NCI-H1105 treated with DMSO at 0.1 percent for 48 hours (cell line): Measurements from ENCODE around the gene ELFN2.

Experiments
- DNase-seq: peaks from one replicate; lab custom pipeline; 2025; lab: John Stamatoyannopoulos, UW

The ELFN2 gene

DNA sequence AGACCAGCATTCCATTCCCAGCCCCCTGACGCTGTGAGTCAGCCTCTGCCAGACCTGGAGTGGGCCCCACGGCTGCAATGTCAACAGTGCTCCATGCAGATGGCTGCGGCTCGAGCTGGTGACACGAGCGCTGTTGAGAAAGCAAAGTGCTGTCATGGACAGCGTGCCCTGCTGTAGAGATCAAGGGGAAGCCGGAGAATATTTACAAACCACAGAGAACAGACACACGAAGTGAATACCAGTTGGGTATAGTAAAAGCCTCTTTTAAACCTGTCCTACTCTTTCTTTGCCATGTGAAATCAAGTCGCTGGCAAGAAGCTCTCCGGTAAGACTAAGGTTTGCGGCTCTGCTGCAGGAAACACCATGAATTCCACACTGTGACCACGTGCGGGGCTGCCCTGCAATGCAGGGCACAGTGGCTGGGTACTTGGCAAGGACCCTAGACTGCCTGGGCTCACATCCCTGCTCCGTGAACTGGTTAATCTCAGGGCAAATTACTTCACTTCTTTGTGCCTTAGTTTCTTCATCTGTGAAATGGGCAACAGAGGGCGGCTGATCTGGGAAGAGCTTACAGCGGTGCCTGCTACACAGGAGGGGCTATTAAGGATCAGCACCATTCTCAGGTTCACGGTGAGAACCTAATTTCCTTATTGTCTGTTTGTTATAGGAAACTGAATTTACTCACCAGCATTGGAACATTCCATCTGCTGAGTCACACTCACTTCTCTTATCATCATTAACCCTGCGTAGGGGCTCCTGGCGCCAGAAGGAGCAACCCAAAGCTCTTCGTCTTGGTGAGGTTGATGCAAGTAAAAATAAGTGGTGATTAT is 27.8 kb upstream of the ELFN2 start:
- DNase-seq, result no peak

DNA sequence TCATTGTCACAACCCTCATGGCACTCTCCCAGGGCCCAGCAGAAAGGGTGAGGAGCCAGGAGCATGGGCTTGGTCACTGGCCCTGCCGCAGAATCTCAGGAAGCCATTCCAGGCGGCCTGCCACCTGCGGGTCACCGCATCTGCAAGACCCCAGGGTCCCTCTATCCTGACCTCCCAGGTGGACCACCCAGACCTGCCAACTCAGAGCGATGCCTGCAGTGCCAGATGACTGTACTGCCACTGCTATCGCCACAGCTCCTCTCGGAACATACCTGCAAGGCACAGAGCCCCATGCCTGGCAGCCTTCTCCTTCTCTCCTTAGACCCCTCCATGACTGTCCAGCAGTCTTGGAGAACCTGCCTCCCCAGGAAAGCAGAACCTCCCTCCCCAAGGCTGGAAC is 26.4 kb upstream of the ELFN2 start:
- no peak for DNase-seq

DNA sequence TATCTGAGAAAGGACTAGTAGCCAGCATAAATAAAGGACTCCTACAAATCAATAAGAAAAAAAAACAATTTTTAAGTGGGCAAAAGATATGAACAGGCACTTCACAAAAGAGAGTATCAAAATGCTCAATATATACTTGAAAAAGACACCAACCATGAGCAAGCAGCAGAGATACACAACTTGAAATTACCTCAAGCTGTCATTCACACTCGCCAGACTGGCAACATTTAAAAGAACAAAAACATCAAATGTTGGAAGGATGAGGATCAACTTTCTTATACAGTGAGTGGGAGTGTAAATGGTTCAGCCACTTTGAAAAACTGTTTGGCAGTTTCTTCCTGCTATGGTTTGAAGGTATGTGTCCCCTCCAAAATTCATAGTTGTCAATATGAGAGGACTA is 23.9 kb upstream of the ELFN2 start:
- DNase-seq, result no peak

DNA sequence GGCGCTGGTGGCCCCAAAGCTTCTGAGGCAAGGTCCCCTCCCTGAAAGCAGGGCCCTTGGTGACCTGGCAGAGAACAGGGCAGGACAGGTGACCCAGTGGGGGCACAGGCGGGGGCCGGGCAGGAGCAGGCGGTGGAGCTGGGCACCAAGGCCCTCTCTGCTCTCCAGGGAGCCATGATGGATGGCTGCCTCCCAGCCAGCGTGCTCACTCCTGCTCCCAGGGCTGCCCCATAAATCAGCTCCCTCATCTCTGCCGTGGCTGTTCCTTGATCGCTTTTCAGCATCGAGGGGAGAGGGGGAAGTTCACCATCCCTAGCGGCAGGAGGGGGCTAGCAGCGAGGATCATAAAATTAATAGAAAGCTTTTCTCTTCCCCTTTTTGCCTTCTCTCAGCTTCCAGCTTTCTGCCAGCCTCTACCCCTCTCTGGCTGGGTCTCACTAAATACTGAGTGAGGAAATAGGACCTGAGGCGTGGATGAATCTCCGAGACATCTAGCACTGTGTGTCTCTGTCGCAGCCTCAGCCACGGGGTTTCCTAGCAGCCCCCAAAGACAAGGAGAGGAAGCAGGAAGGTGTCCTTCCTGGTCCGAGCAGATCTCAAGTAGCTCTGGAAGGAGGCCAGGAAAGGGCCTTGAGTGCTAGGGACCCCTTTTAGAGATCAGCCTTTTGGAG is 22.2 kb upstream of the ELFN2 start:
- no peak for DNase-seq

DNA sequence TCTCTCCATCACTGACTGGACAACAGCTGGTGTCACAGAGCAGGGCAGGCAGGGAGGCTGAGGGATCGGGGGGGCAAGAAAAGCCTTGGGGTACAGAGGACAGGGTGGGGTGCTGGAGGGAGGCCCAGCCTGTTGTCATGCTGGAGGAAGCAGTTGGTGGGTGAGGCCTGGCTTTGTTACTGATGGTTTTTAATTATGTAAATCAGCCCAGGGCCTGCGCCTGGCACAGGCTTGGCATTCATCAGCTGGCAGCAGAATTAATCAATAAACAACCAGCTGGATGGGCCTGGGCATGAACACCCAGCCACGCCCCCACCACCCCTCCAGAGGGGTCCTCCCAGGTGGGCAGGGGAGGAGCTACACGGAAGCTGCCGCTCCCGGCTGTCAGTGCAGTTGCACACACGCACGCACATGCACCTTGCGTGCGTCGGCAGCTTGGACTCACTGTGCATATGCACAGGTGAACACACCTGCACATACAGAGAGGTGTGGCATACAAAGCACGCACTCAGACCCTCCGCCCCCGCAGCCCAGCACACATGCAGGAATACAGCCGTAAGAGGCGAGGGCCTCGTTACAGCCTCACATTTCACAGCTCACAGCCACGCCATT is 21.3 kb upstream of the ELFN2 start:
- peak; percentile 87 for DNase-seq

DNA sequence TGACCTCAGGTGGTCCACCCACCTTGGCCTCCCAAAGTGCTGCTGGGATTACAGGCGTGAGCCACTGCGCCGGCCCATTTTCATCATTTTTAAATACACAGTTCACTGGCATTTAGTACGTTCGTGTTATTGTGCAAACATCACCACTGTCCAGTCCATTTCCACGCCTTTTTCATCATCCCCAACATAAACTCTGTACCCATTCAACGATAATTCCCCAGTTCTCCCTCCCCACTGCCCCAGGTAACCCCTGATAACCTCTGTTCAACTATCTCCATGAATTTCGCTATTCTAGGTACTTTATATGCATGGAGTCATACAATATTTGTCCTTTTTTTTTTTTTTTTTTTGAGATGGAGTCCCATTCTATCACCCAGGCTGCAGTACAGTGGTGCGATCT is 18.2 kb upstream of the ELFN2 start:
- DNase-seq, result no peak

DNA sequence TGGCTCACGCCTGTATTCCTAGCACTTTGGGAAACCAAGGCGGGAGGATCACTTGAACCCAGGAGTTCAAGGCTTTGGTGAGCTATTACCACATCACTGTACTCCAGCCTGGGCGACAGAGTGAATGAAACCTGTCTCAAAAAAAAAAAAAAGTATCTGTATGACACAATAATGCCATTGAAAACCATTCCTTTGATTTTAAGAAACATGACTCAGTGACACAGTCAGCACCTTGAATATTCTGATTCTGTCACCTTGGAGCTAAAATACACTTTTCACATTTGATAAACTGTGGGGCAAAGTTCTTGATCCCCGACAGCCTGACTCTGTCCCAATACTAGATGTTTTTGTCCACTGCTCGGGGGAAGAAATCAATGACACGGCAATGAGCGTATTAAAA is 16.7 kb upstream of the ELFN2 start:
- no peak for DNase-seq

DNA sequence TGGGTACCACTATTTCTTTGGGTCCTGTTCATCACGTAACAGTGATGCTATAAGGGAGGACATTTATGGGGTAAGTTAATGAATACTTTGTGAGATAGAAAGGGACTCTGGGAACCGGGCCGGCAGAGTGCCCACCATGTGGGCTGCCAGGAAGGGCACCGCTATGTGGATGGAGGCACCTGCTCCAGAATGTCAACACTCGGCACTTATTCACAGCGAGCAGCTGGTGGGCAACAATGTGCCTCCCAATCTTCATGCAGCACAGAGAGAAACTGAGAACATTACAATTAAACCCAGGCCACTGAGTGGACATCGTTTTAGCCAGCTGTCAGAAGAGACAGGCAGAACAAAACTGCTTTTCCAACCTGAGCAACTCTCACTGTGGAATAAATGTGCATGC is 15.8 kb upstream of the ELFN2 start:
- no peak for DNase-seq

DNA sequence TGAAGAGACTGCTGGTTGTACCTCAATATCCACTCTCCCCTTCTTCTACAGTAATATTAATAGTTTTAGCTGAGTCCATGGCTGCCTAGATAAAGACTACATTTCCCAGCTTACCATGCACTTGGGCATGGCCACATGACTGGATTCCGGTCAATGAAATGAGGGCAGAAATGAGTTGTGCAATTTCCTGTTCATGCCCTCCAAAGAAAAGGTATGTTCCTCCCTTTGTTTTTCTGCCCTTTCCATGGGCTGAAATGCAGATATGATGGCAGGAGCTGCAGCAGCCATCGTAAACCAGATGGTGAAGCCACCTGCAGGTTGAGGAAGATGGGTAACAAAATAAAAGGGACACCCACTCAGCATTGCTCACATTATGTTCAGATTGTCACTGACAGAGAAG is 15.3 kb upstream of the ELFN2 start:
- no peak for DNase-seq

DNA sequence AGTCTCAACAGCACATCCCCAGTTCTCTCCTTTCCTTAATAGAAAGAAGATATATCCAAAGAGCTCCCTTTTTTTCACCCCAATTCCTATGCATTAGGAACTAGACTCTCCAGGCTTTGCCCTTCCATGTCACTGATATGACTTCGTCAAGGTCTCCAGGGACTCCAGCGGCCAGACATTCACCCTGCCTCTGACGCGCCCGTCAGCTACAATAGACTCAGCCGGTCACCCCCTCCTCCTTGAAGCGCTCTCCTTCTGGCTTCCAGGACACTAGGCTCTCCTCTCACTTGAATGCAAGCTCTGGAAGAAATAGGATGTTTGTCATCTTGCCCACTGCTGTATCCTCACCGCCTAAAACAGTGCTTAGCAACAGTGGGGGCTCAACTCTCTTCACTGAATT is 14.9 kb upstream of the ELFN2 start:
- DNase-seq, result no peak

DNA sequence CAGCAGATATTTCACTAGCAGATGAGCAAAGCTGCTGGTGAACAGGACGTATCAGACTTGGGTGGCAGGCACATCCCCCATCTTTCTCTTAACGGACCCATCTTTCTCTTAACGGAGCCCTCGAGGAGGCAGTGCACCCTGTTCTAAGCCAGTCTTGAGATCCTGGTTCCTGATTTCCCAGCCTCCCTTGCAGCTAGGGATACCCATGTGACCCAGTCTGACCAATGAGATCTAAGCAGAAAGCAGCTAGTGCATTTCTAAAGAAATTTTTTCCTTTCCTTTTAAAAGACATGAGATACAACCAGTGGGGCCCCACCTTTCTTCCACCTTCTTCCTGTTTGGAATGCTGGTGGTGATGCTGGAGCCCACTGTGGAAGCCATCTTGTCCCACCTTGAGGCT is 13.6 kb upstream of the ELFN2 start:
- DNase-seq, result no peak

DNA sequence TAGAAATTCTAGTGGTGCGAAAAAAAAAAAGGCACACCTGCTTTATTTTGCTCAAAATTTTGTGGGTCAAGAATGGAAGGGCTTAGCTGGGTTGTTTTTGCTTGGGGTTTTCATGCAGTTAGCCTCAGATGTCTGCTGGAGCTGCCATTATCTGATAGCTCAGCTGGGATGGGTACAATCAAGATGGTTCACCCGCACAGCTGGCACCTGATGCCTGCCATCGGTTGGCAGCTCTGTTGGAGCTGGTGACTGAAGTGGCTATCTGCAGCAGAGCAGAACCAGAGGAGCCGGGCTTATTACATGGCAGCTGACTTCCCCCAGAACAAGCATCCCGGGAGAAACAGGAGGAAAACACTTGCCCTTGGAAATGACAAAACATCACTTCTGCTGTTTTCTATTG is 12.1 kb upstream of the ELFN2 start:
- no peak for DNase-seq

DNA sequence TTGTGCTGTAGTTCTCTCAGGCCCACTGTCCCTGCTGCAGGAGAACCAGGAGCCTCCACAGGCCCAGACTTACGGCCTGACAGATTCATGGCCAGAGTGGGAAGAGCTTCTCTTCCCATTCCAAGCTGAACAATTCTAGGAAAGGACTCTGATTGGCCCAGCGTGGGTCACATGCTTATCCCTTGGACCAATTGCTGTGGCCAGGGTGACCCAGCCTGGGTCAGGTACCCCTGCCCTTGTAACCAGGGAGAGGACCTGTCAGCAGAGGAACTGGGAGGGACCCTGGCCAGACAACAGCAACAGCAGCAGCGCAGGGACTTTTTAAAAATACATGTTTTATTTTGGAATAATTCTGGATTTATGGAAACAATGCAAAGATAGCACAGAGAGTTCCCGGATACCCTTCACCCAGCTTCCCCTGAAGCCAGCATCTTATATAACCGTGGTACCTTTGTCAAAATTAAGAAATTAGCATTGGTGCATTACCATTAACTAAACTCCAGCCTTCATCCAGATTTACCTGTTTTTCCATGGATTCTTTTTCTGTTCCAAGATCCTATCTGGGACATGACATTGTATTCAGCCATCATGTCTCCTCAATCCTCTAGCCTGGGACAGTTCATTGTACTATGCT is 8.8 kb upstream of the ELFN2 start:
- DNase-seq, result no peak

DNA sequence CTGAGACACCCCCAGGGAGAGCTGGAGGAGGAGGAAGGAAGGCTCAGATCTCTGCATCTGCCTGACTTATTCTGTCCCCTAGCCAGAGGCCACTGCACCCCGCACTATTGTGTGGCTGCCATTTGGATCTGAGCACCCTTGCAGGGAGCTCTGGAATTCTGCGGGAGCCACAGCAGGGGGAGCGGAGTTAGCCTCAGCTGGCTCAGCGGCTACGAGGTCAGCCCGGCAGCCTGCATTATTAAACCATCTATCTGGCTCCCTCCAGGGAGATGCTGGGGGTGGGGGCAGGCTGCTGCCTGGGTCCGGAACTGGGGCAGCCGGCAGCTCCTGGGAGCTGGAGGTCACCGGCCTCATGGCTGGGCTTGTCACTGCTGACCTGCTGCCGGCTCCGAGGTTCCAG is 6.5 kb upstream of the ELFN2 start:
- DNase-seq, result no peak

DNA sequence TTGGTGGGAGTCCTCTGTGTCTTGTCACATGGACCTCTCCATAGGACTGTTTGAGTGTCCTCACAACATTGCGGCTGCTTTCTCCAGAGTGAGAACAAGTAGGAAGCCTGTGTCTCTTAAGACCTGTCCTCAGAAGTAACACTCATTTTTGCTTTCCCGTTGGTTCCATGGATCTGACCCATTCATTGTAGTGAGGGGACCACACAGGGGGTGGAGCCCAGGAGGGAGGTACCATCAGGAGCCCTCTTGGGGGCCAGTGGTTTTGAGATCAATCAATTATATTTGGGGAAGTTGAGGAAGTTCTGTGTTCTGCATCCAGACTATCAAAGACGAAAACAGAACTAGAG is 5.4 kb upstream of the ELFN2 start:
- no peak for DNase-seq

DNA sequence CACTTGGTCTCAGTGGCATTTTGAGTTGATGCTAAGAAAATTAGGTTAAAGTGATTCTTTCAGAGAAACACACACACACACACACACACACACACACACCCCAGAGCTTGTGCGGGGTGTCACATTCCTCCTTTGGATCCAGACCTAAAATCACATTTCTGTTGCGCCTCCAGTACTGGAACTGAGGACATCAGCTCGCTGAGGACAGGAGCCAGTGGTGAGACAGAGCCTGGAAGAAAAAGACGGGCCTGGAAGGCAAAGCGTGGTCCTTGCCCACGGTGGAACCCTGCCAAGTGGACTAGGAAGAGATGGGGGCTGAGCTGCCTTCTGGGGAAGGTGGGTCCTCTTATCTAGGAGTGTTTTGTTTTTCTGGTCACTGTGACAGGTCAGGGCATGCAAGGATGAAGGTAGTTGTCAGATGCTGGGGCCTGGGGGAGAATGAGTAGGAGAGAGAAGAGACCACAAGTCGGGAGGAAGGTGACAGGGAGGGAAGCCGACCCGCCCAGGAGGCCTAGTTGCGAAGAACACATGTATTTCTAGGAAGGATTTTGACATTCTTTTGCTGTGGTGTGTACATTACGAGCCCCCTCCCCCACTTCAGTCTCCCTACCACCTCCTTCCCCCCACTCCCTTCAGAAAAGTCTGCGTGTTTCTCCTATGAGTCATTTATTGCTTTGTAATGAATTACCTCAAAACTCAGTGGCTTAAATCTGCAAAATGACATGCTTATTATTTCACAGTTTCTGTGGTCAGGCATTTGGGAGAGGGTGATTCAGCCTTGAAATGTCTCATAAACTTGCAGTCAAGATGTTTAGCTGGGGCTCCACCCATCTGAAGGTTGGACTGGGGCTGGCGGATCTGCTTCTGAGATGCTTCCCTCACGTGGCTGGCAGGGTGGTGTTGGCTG is 4.8 kb upstream of the ELFN2 start:
- no peak for DNase-seq

DNA sequence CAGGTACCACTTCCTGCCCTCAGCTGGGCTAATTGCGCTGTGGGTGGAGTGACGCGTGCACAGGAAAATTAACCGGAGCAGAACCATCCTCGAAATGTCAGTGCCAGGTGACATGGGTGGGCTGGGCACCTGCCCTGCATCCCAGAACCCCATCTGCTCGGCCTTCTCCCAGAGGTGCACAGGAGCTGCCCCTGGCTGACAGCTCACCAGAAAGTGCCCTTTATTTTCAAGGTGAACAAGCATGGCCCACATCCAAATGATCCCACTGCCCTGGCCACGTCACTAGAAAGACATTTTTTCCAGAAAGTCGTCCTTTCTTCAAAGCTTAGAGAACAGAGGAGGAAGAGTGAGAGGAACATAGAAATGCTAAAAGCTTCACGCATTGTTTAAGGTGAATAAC is 4.1 kb upstream of the ELFN2 start:
- DNase-seq, result no peak

DNA sequence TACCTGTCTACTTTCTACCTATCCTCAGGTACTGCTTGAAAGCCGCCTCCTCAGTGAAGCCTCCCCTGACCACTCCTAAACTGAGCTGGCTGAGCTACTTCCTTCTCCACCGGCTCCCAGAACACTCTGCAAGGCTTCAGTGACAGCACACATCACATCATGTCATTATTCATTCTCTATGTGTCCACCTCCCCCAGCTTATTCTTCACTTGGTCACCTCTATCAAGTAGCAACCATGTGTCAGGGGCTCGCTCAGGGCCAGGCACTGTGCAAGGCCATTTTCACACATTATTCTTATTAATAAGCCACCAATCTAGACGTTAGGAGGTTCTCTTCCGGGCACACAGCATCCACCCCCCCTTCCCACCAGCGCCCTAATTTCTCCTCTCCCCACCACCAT is 3.7 kb upstream of the ELFN2 start:
- DNase-seq, result no peak

DNA sequence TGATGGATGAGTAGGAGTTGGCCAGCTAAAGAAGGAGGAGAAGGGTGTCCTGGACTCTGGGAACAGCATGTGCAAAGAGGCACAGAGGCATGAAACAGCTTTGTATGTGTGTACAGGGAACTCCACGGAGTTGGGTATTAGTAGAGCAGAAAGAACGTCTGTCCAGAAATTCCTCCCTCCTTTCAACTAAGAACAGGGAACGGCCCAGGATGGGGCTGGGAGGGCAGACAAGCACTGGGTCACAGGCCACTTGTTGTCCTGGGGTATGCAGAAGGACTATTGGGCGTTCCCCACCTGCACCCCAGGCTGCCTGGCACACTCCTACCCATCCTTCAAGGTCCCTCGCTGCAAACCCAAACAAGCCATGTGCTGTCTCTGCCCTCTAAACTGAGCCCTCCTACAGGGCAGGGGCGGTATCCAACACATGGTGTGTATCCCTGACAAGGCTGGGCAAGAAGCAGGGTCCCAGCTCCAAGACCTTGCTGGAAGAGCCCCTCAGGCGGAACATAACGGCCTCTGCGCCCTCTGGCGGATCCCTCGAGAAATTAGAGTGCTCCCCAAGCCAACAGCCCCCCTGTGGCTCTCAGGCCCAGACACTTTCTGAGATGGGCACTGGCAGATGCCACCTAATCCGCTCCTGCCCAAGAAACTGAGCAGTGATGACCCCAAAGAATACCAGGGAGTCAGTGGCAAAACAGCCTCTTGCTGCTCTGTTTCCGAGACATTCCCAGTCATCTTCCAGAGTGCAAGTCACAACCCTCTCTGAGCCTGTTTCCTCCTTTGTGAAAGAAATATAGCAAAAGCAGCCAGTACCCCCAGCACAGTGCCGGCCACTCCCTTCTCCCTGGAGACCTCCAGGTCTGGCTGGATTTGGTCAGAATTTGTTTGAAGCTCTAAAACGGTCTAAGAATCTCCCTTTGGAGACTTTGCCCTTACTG is 1.6 kb upstream of the ELFN2 start:
- no peak for DNase-seq

DNA sequence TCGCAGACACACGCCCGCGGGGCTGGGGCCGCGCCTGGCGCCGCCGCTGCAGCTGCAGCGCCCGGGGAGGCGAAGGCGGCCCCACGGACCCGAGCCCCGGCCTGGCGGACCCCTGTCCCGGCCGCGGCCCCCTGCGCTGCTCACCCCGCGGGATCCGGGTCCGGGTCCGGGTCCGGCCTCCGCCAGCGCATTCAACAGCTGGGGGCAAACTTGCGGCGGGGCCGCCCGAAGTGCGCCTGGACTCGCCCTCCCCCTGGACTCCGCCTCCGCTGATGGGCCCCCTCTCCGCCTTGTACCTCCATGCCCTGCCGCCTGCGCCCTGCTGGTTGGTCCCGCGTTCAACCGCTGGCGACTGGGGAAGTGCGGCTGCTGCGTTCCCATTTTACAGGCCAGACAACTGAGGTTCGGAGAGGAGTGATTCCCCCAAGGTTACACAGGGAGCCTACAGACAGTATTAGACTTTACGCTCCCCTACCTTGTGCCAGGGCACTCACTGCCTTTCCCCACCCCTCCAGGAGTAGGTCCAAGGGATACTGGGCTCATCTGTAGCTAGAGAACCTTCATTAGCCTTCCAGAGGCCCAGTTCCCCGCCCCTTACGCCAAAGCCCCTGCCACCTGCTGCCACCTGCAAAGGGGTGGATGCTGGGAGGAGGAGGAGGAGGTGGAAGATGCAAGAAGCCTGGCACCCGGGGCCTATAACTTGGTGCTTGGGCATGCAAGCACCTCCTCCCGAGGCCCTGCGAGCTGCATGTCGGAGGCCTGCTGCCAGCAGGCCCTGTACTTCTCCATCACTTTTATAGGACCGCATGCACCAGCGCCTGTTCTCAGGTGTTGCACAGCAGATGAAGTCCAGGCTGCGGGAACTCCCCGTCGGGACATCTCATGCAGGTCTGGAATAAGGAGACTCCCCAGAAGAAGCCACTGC is 694 bp upstream of the ELFN2 start:
- DNase-seq, result no peak
